ENCODE results near the gene MALL.
"Not testable (repeated sequence)": the region's sequence is repeated elsewhere in the genome, so short reads cannot be mapped to it uniquely, and the experiment has no call there.

MALL gene

GRCh38 chr2:110120171-110121051 lies 4.8 kb upstream of the MALL start:
- no peak for DNase-seq (ENCODE audit: low read depth, low spot score)

- peak; percentile 59 for DNase-seq (ENCODE audit: low read depth, low spot score)
Measured at GRCh38 chr2:110116033-110116710, 550 bp upstream of the MALL start.

- no peak for DNase-seq (ENCODE audit: low read depth, low spot score)
Measured at GRCh38 chr2:110114831-110115255, 779 bp downstream of the MALL start.

- DNase-seq (ENCODE audit: low read depth, low spot score) = no peak
Measured at GRCh38 chr2:110113961-110114591, 1.5 kb downstream of the MALL start.

GRCh38 chr2:110108291-110108690 lies 7.3 kb downstream of the MALL start:
- DNase-seq (ENCODE audit: low read depth, low spot score) = not testable (repeated sequence)

GRCh38 chr2:110107092-110108079 lies 8.2 kb downstream of the MALL start:
- no peak for DNase-seq (ENCODE audit: low read depth, low spot score)

- no peak for DNase-seq (ENCODE audit: low read depth, low spot score)
Measured at GRCh38 chr2:110106642-110107041, 9.0 kb downstream of the MALL start.

GRCh38 chr2:110105608-110106467 lies 9.8 kb downstream of the MALL start:
- DNase-seq (ENCODE audit: low read depth, low spot score) = no peak

GRCh38 chr2:110105183-110105582 lies 10.4 kb downstream of the MALL start:
- no peak for DNase-seq (ENCODE audit: low read depth, low spot score)

- no peak for DNase-seq (ENCODE audit: low read depth, low spot score)
Measured at GRCh38 chr2:110104025-110104771, 11.4 kb downstream of the MALL start.

GRCh38 chr2:110103061-110103961 lies 12.3 kb downstream of the MALL start:
- DNase-seq (ENCODE audit: low read depth, low spot score) = no peak

- no peak for DNase-seq (ENCODE audit: low read depth, low spot score)
Measured at GRCh38 chr2:110101901-110102803, 13.5 kb downstream of the MALL start.

GRCh38 chr2:110101280-110101844 lies 14.3 kb downstream of the MALL start:
- DNase-seq (ENCODE audit: low read depth, low spot score) = peak; percentile 71

- DNase-seq (ENCODE audit: low read depth, low spot score) = not testable (repeated sequence)
Measured at GRCh38 chr2:110100880-110101279, 14.7 kb downstream of the MALL start.

- no peak for DNase-seq (ENCODE audit: low read depth, low spot score)
Measured at GRCh38 chr2:110100480-110100879, 15.1 kb downstream of the MALL start.

GRCh38 chr2:110099471-110100225 lies 16.0 kb downstream of the MALL start:
- DNase-seq (ENCODE audit: low read depth, low spot score) = no peak
